OCI-LY7 (cell line): Measurements from ENCODE around the gene ASL. TPM values are rescaled to one million over a fixed set of nuclear protein-coding genes. Genes with fewer than 3 reads are reported as not detected.
"Not testable (repeated sequence)": the region's sequence is repeated elsewhere in the genome, so short reads cannot be mapped to it uniquely, and the experiment has no call there.

ENCODE experiments used
- BruUV-seq: library from RNA; stranded (reverse); fragments of 400-500 nt; replicated peaks from 2 replicates; lab custom pipeline; 2021; lab: Mats Ljungman, UMichigan
- CTCF ChIA-PET: fragments of 300-600 bp; sonication (Branson Sonifier 250); formaldehyde crosslinking; loops from one replicate; lab custom pipeline; 2022; ENCODE audit warnings: antibody characterized with exemption; ENCODE audit not compliant: unreplicated experiment; lab: Charles Lee
- POLR2A ChIA-PET: fragments of 300-600 bp; sonication (Branson Sonifier 250); formaldehyde crosslinking; loops from one replicate; lab custom pipeline; 2022; ENCODE audit warnings: antibody characterized with exemption; lab: Charles Lee
- DNase-seq: peaks from one replicate; pipeline ENCODE4 v3.0.0-alpha.2; 2015; ENCODE audit warnings: low spot score
- H2AFZ ChIP-seq: fragments of 200-600 bp; sonication (generic), shearing (Covaris generic); 2 replicates; pipeline ENCODE4 v1.6.1; 2014; ENCODE audit warnings: mild to moderate bottlenecking, antibody characterized with exemption, low read length, moderate library complexity
- H3K27ac ChIP-seq: fragments of 200-600 bp; sonication (generic); 2 replicates; pipeline ENCODE4 v1.5.1; 2014; ENCODE audit warnings: mixed run types, low read depth, mild to moderate bottlenecking, moderate library complexity, low read length, inconsistent platforms; ENCODE audit not compliant: poor library complexity, severe bottlenecking
- H3K36me3 ChIP-seq: fragments of 200-600 bp; sonication (generic); 2 replicates; pipeline ENCODE4 v1.6.1; 2014; ENCODE audit warnings: mild to moderate bottlenecking, antibody characterized with exemption, low read length, moderate library complexity, mixed read lengths; ENCODE audit not compliant: insufficient read depth
- H3K4me1 ChIP-seq: fragments of 200-600 bp; sonication (generic); 2 replicates; pipeline ENCODE4 v1.5.1; 2014; ENCODE audit warnings: mild to moderate bottlenecking, low read length; ENCODE audit not compliant: insufficient read depth, poor library complexity, severe bottlenecking
- H3K4me2 ChIP-seq: fragments of 200-600 bp; sonication (generic); 2 replicates; pipeline ENCODE4 v1.6.1; 2014; ENCODE audit warnings: mild to moderate bottlenecking, low read length
- H3K4me3 ChIP-seq: fragments of 200-600 bp; sonication (generic); 2 replicates; pipeline ENCODE4 v1.5.1; 2014; ENCODE audit warnings: mild to moderate bottlenecking, low read depth, low read length; ENCODE audit not compliant: poor library complexity, severe bottlenecking
- H3K79me2 ChIP-seq: fragments of 200-600 bp; sonication (generic); 2 replicates; pipeline ENCODE4 v1.6.1; 2016; ENCODE audit warnings: low read depth, mild to moderate bottlenecking, low read length, moderate library complexity, mixed read lengths; ENCODE audit not compliant: insufficient read depth
- H3K9me2 ChIP-seq: fragments of 200-600 bp; sonication (generic); 2 replicates; pipeline ENCODE4 v1.6.1; 2016; ENCODE audit warnings: mild to moderate bottlenecking, low read length, mixed read lengths; ENCODE audit not compliant: insufficient read depth
- H3K9me3 ChIP-seq: fragments of 200-600 bp; sonication (generic); 2 replicates; pipeline ENCODE4 v1.6.1; 2014; ENCODE audit warnings: mild to moderate bottlenecking, mixed run types, low read length, mixed read lengths
- H4K20me1 ChIP-seq: fragments of 200-600 bp; sonication (generic); 2 replicates; pipeline ENCODE4 v1.6.1; 2014; ENCODE audit warnings: mild to moderate bottlenecking, antibody characterized with exemption, low read length, moderate library complexity, mixed read lengths; ENCODE audit not compliant: insufficient read depth
- CTCF ChIP-seq: fragments of 200-600 bp; sonication (generic); conservative IDR thresholded peaks from 2 replicates; pipeline ENCODE4 v1.5.1; 2014; ENCODE audit warnings: mild to moderate bottlenecking, antibody characterized with exemption, low read length, moderate library complexity, mixed read lengths
- EZH2phosphoT487 ChIP-seq: fragments of 200-600 bp; sonication (generic); IDR thresholded peaks from 2 replicates; pipeline ENCODE4 v1.6.1; 2018; ENCODE audit warnings: low read depth, borderline replicate concordance, mild to moderate bottlenecking, mixed run types, antibody characterized with exemption, low read length, moderate library complexity, mixed read lengths
- intact Hi-C: fragments of 100-400 bp; cut with micrococcal nuclease; formaldehyde crosslinking; loops from one replicate; pipeline ENCODE4 v1.10.0; 2022; ENCODE audit not compliant: unreplicated experiment
- total RNA-seq, 2 experiments: library from RNA; depleted of rRNA in 1 of 2; stranded (reverse); fragments of >200 nt in 1 of 2; shearing (Covaris generic) in 1 of 2; gene quantifications; 2 replicates each; pipeline ENCODE4 v1.2.3, GENCODE V29; 2014 to 2022

ASL gene
- total RNA-seq, 2 experiments from 2014 or later, result 22.2 to 25.7 TPM

- H3K4me3 ChIP-seq, result no peak overlapping the region
- no peak overlapping the region for H3K4me2 ChIP-seq
- intact Hi-C loops, result no loop called here
- TSS peak; percentile 8 for BruUV-seq
- peaks cover 50% of the 10 kb centered on the region for H3K36me3 ChIP-seq
- H2AFZ ChIP-seq, result no peak overlapping the region
- CTCF ChIA-PET, result no interaction called here
- H3K9me2 ChIP-seq, result no peaks in the 10 kb centered on the region
- no peak overlapping the region for H3K27ac ChIP-seq
- TF ChIP-seq CTCF, result no peak
- TF ChIP-seq EZH2phosphoT487, result no peak
- POLR2A ChIA-PET, result no interaction called here
- H3K4me1 ChIP-seq, result no peaks in the 10 kb centered on the region
- H3K79me2 ChIP-seq, result peaks cover 90% of the 10 kb centered on the region
- no peaks in the 10 kb centered on the region for H3K9me3 ChIP-seq
- peaks cover 5% of the 10 kb centered on the region; the same call in 1 of the 2 replicates for H4K20me1 ChIP-seq
- no peak for DNase-seq
These were observed 49.6 kb downstream of the ASL start for GRCh38 chr7:66125052-66125694.

- H3K4me2 ChIP-seq, CTCF ChIA-PET: not testable (repeated sequence)
- POLR2A ChIA-PET, result interaction anchor here (1.0 kb wide), 1 partner anchor 17 kb away, joined by 11 read pairs; no protein-coding TSS in a partner anchor
These were observed 50.2 kb downstream of the ASL start for GRCh38 chr7:66125781-66126352.

GRCh38 chr7:66127172-66127571 lies 51.6 kb downstream of the ASL start:
- H2AFZ ChIP-seq, H3K9me3 ChIP-seq, H3K4me2 ChIP-seq, H3K27ac ChIP-seq, DNase-seq, intact Hi-C loops, H3K9me2 ChIP-seq, H3K4me1 ChIP-seq, BruUV-seq, H3K4me3 ChIP-seq, CTCF ChIA-PET, H4K20me1 ChIP-seq: not testable (repeated sequence)
- peaks cover 60% of the 10 kb centered on the region for H3K36me3 ChIP-seq
- POLR2A ChIA-PET, result interaction anchor here (0.7 to 0.9 kb wide), 2 partner anchors 15 to 29 kb away, joined by 3 to 4 read pairs; no protein-coding TSS in a partner anchor
- H3K79me2 ChIP-seq, result peaks cover 71% of the 10 kb centered on the region

More at GRCh38 chr7:66125781-66126352, 50.2 kb downstream of the ASL start:
- Histone ChIP-seq H3K36me3 (peaks cover 57% of the 10 kb centered on the region), H3K79me2 (peaks cover 84% of the 10 kb centered on the region)
- H2AFZ ChIP-seq, intact Hi-C loops, H3K9me3 ChIP-seq, DNase-seq, H3K4me3 ChIP-seq, H4K20me1 ChIP-seq, H3K27ac ChIP-seq, H3K4me1 ChIP-seq, BruUV-seq, H3K9me2 ChIP-seq: not testable (repeated sequence)
